ENCODE results near the gene CADM1. TPM values are rescaled to one million over a fixed set of nuclear protein-coding genes. Genes with fewer than 3 reads are reported as not detected.
A peak's percentile ranks its signal among the peaks of the same experiment; 100 is the strongest.

CADM1 gene
- total and polyA plus RNA-seq, 4 donors: 13.0 to 40.6 (median 28.9) TPM

- Histone ChIP-seq H3K4me3 (ENCODE audit: low read depth in 1 of 3, low read length in 3 of 3) (no peak overlapping the region), H3K27ac (ENCODE audit: low read depth in 1 of 2, low read length in 2 of 2) (no peak overlapping the region), H3K27me3 (ENCODE audit: control insufficient read depth in 4 of 4, insufficient read depth in 4 of 4, low read length in 3 of 4) (no peaks in the 10 kb centered on the region), H3K36me3 (ENCODE audit: control insufficient read depth in 4 of 4, insufficient read depth in 3 of 4, low read depth in 1 of 4, low read length in 3 of 4) (no peaks in the 10 kb centered on the region), H3K9ac (ENCODE audit: low read depth in 1 of 2, low read length in 2 of 2) (no peak overlapping the region), H3K9me3 (ENCODE audit: control insufficient read depth in 4 of 4, low read length in 3 of 4) (no peaks in the 10 kb centered on the region), H3K4me1 (ENCODE audit: control insufficient read depth in 4 of 4, insufficient read depth in 4 of 4, low read length in 3 of 4) (peaks cover 0 to 18% (median 5%) of the 10 kb centered on the region in 4 donors)
- 89% methylated on average over 8 of the region's 8 CpGs for WGBS
- DNase-seq (ENCODE audit: low spot score): no peak
- no peak for TF ChIP-seq ATF3 (IDR thresholded peaks at IDR 0.05)
- no peak for TF ChIP-seq NR2F2 (IDR thresholded peaks at IDR 0.05)
- TF ChIP-seq SP1 (IDR thresholded peaks at IDR 0.05): no peak
These were observed 14.9 kb upstream of the CADM1 start for GRCh38 chr11:115518983-115519628.

- no peak overlapping the region for H3K27ac ChIP-seq (ENCODE audit: low read depth in 1 of 2, low read length in 2 of 2)
- no peak overlapping the region for H3K4me3 ChIP-seq (ENCODE audit: low read depth in 1 of 3, low read length in 3 of 3)
- 89% methylated on average over 6 of the region's 6 CpGs for WGBS
- no peak for DNase-seq (ENCODE audit: low spot score)
- TF ChIP-seq CTCF (IDR thresholded peaks at IDR 0.05; ENCODE audit: low read depth, low read length, missing input control): peak; percentile 26
- no peak for TF ChIP-seq FOXA1 (IDR thresholded peaks at IDR 0.05)
- TF ChIP-seq HNF4A (conservative IDR thresholded peaks at IDR 0.05): peak in 1 of 2 donors; percentile 40
- TF ChIP-seq SP1 (IDR thresholded peaks at IDR 0.05): no peak
- TF ChIP-seq ZBTB33 (IDR thresholded peaks at IDR 0.05): no peak
- no peak for TF ChIP-seq FOXA2 (IDR thresholded peaks at IDR 0.05)
- no peak for TF ChIP-seq TAF1 (conservative IDR thresholded peaks at IDR 0.05)
- no peak for TF ChIP-seq YY1 (IDR thresholded peaks at IDR 0.05)
- TF ChIP-seq RAD21 (IDR thresholded peaks at IDR 0.05): peak; percentile 52 to 75
- no peak for TF ChIP-seq HNF4G (IDR thresholded peaks at IDR 0.05)
- no peak for TF ChIP-seq MAX (IDR thresholded peaks at IDR 0.05)
- no peak for TF ChIP-seq NR2F2 (IDR thresholded peaks at IDR 0.05)
- TF ChIP-seq EGR1 (IDR thresholded peaks at IDR 0.05; ENCODE audit: low read depth in 2 of 2): no peak
- no peak for TF ChIP-seq ATF3 (IDR thresholded peaks at IDR 0.05)
- TF ChIP-seq GABPA (IDR thresholded peaks at IDR 0.05 in 1 of 2, conservative IDR thresholded peaks at IDR 0.05 in 1 of 2): no peak
- no peaks in the 10 kb centered on the region for H3K9me3 ChIP-seq (ENCODE audit: control insufficient read depth in 4 of 4, low read length in 3 of 4)
- H3K36me3 ChIP-seq (ENCODE audit: control insufficient read depth in 4 of 4, insufficient read depth in 3 of 4, low read depth in 1 of 4, low read length in 3 of 4): no peaks in the 10 kb centered on the region
- H3K27me3 ChIP-seq (ENCODE audit: control insufficient read depth in 4 of 4, insufficient read depth in 4 of 4, low read length in 3 of 4): no peaks in the 10 kb centered on the region
- no peaks in the 10 kb centered on the region for H3K4me1 ChIP-seq (ENCODE audit: control insufficient read depth in 4 of 4, insufficient read depth in 4 of 4, low read length in 3 of 4)
- H3K9ac ChIP-seq (ENCODE audit: low read depth in 1 of 2, low read length in 2 of 2): no peak overlapping the region
These were observed 11.6 kb upstream of the CADM1 start for GRCh38 chr11:115515647-115516395.

Measured in liver (tissue), 9 donors.